Body of pancreas (tissue), 4 donors: ENCODE data around the gene HMCN2.
"Not testable (repeated sequence)": the region's sequence is repeated elsewhere in the genome, so short reads cannot be mapped to it uniquely, and the experiment has no call there.

Source experiments
- POLR2A ChIP-seq, 3 donors: fragments of 450-650 bp; IDR thresholded peaks; one replicate each; pipeline ENCODE4 v1.6.1; 2016; ENCODE audit warnings: antibody characterized with exemption in 3 of 3, mild to moderate bottlenecking in 2 of 3
- TF ChIP-seq, protein P1 (sequence below), 7 experiments: fragments of 450-650 bp in 4 of 7; fragments of 200-600 bp in 3 of 7; sonication (generic) in 3 of 7; IDR thresholded peaks; one replicate each; pipeline ENCODE4 v1.5.1; 2016 to 2019; ENCODE audit warnings: antibody characterized with exemption in 7 of 7

- TF ChIP-seq POLR2A (IDR thresholded peaks at IDR 0.05), result not testable (repeated sequence)
- TF ChIP-seq, protein P1, sequence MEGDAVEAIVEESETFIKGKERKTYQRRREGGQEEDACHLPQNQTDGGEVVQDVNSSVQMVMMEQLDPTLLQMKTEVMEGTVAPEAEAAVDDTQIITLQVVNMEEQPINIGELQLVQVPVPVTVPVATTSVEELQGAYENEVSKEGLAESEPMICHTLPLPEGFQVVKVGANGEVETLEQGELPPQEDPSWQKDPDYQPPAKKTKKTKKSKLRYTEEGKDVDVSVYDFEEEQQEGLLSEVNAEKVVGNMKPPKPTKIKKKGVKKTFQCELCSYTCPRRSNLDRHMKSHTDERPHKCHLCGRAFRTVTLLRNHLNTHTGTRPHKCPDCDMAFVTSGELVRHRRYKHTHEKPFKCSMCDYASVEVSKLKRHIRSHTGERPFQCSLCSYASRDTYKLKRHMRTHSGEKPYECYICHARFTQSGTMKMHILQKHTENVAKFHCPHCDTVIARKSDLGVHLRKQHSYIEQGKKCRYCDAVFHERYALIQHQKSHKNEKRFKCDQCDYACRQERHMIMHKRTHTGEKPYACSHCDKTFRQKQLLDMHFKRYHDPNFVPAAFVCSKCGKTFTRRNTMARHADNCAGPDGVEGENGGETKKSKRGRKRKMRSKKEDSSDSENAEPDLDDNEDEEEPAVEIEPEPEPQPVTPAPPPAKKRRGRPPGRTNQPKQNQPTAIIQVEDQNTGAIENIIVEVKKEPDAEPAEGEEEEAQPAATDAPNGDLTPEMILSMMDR (IDR thresholded peaks at IDR 0.05), result not testable (repeated sequence)
Measured at GRCh38 chr9:130434656-130435055, 169.1 kb downstream of the HMCN2 start.
